AG20443 (cell line): Measurements from ENCODE around the gene MRPL46.

Experiments
- DNase-seq: peaks from one replicate; pipeline ENCODE4 v3.0.0; 2012; ENCODE audit warnings: low spot score, mixed read lengths

MRPL46 gene

DNA sequence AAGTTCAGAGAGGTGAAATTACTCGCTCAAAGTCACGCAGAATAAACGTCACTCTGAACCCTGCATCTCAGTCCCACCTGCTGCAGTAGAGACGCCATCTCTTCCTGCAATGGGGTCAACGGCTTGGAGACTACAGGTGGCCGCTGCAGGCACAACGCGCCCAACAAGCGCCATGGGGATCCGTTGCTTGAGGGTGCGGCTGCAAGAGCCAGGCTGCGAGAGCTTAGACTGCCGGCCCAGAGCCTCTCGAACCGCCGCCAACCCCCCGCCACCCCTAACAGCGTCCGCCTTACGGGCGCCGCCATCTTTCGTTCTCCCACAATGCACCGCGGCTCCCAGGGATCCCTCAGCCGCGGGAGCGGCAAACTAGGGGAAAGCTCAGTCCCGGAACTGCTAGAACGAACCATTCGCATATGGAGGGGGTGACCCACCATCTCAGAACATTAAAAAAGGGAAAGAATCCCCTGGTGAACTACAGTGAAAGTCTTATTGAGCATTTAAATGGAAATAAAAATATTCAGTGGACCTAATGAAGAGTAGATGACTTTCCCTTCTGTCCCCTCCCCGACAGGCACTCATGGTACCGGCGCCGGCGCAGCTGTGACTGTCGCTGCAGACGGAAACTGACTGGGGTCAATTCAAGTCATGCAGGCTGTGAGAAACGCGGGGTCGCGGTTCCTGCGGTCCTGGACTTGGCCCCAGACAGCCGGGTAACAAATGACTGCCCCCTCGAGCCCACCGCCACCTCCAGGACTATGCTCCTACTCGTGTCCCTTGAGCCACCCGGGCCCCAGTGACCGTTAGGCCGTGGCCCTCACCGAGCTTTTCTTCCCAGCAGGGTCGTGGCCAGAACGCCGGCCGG is at the start of gene MRPL46, which contains the start of gene MRPS11:
Gene MRPL46, minus strand, starts transcription at position 316 of the 862 bp plus-strand sequence. Its CDS starts 11 bp downstream, at position 305.
Gene MRPS11, plus strand, starts transcription at position 636 of the 862 bp plus-strand sequence. Its CDS starts 10 bp downstream, at position 646.
- DNase-seq = peak; percentile 96

DNA sequence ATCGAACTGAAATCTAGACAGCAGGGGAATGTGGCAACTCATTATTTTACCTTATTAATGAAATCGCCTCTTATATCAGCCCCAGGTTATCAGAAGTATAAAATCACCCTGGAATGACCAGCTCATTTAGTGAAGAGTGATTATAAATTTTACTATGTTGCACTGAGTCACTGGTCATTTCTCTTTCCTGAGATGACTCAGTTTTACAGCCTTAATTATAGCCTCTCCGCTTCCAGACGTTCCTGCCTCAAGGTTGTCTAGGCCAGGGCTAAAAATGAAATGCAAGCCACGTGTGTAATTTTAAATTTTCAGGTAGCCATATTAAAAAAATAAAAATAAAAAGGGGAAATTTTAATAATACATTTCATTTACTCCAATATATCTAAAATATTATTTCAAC is 46.0 kb upstream of the MRPL46 start:
- DNase-seq = peak; percentile 58

DNA sequence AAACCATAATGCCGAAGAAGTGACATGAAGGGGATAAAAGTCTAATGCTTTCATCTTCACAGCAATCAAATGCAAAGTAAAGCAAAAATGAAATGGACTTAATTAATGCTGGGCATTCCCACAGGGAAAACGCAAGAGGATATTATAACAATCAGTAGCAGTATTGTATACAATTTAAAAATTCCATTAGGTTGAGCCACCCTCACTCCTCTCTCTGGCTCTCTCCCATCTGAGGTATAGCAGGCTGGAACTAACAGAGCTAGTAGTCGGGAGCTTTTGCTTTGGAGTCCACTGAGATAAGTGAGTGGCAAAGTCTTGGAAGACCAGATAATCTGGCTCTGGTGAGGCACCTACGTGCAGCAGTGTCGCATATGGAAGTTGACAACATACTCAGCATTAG is 45.4 kb upstream of the MRPL46 start:
- DNase-seq = no peak

DNA sequence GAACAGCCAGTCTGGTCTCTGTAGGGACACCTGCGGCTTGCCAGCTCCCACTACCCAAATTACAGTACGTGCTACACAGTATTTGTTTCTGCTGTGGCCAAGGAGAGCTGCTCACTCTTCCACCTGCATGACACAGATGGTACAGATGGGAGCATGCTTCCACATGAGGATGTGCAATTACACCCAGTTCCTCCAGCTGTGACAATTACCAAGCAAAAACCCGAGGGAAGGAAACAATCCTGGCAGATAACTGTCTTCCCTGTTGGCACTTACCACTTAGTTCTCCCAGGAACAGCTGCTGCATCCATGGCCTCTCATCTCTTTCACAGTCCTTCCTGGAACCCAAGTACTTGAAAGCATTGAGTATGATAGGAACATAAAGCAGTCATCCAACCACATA is 44.9 kb upstream of the MRPL46 start:
- no peak for DNase-seq

DNA sequence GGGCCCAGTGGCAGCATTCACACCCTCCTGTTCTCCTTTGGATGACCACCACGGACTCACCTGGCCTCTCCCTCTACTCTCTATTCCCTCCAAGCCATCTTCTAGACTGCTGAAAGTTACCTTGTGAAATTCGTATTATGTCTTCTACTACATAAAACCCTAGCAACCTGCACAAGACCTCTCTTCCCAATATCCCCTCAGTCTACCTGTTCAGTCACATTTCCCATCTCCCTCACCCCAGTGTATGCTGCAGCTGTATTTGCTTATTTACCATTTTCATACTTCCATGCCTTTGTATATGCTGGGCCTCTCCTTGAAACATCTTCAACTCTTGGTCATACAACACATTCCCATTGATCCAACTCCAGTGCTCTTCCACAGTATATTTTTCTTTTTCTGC is 44.0 kb upstream of the MRPL46 start:
- no peak for DNase-seq

- DNase-seq = no peak
Observed at GRCh38 chr15:88509964-88510363, 42.8 kb upstream of the MRPL46 start.

- DNase-seq = no peak
Observed at GRCh38 chr15:88509321-88509720, 42.1 kb upstream of the MRPL46 start.

DNA sequence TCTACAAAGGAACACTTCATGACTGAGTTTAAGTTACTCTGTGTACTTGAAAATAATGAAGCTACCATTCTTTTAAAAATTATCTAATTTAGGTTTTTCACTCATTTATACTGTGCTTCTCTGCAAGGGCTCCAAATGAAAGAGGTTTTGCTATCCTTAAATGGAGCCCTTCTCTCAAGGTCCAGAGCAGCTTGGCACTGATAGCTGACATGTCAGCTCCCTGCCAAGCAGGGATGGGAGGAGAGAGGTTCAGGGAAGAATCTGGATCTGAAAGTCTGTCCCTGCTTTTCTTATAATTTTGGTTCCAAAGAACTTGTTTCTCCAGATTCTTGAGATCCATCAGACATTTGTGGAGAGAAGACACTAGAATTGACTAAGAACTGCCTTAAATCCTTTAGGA is 39.4 kb upstream of the MRPL46 start:
- no peak for DNase-seq

DNA sequence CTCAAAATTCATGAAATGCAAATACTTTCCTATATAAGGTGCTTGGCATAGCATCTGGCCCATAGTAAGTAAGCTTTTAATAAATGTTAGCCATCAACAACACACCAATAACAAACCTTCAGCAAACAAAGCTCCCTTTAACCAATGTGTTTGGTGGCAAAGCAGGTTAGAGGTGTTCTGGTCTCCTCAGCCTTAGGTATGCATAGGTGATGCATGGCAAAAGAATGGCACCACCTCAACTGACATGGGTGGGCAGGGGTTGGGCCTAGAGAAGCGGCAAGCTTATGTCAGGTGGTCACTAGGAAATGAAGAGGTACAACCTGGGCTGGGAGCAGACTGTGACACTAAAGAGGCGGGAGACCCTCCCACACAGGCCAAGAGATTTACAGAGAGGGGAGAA is 38.5 kb upstream of the MRPL46 start:
- no peak for DNase-seq

DNA sequence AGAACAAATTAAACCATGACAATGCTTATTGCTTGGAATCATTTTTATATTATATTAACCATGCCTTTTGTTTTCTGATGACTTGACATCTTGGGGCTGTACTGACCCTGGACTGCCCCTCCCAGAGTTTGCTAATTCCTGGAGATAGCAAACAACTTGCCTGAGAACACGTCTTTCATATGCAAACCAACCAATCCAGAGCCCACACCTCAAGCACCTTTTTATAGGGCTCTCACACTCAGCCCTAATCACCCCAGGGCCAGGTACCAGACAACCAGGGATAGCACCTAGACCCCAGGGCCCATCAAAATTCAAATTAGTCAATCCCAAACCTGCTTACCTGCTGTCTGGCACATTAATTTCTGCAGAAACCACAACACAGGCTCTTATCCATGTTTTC is 37.3 kb upstream of the MRPL46 start:
- DNase-seq = no peak

DNA sequence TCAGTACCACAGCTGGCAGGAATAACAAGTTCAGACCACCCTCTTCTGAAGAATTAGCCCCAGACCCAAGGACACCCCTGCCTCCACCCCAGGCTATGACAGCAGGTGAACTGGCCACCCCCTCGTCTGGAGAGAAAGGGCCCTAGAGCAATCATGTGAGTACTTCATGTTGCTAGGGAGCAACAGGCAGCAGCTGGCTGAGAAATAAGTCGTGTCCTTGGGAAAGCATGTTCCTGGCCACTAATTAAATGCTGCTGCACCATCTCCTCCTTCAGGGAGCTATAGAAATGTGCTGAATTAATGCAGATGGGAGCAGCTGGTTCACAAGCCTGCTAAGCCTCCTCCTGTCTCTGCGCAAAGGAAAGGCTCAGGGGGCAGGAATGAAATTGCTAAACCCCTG is 31.8 kb upstream of the MRPL46 start:
- DNase-seq = no peak

GRCh38 chr15:88497109-88497765 is 30.0 kb upstream of the MRPL46 start:
- DNase-seq = no peak

DNA sequence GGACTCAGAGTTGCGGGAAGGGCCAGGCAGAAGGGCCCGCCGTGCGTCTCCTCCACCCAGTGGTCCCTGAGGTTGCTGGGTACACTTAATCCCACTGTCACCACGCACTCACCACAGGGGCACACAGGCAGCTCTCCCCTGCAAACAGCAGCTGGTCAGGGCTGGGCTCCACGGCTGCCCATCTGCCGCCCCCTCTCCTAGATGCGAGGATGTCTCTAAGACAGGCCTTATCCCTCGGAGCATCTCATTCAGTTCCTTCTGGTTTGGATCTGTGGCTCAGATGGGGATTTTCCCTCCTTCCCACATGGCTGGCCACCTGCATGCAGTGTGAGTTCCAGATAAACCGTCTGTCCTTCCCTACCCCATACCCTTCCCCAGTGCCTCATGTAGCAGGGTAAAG is 26.7 kb upstream of the MRPL46 start:
- DNase-seq = no peak

DNA sequence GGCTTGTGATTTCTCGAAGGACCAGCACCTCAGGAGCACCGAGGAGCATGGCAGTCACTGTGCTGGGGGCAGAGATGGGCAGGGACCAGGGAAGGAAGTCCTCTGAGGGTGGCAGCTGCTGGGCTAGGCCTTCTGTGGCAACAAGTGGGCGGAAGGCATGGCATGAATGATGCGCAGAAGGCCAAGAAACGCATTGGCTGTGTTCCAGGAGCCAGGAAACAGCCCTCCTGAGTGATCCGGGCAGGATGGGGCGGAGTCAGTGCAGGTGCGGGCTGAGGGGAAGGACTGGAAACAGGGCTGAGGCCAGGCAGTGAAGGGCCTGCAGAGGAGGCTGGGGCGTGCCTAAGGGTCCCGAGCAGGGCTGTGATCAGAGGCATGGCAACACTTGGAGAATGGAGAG is 24.0 kb upstream of the MRPL46 start:
- no peak for DNase-seq

GRCh38 chr15:88490036-88490435 is 22.8 kb upstream of the MRPL46 start:
- DNase-seq = no peak

- no peak for DNase-seq
Observed at GRCh38 chr15:88489321-88489720, 22.1 kb upstream of the MRPL46 start.

GRCh38 chr15:88487796-88488523 is 20.8 kb upstream of the MRPL46 start:
- DNase-seq = no peak

- peak; percentile 60 for DNase-seq
Observed at GRCh38 chr15:88487178-88487795, 20.1 kb upstream of the MRPL46 start.

- peak; percentile 65 for DNase-seq
Observed at GRCh38 chr15:88484682-88485331, 17.6 kb upstream of the MRPL46 start.

DNA sequence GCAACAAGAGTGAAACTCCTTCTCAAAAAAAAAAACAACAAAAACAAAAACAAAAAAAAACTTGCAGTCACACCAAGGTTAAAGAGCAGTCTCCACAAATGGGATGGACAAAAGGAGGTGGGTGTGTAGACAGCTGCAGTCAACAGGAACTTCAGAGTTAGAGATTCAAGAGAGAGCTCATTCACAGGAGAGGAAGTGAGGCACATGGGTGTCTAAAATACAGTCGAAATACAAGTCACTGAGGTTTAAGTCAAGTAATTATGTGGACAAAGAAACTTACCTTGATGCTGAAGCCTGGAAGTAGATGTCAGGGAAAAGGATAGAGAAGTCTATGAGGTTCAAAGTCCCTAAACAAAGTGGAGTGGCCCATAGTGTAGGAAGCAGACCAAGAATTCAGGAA is 15.1 kb upstream of the MRPL46 start:
- DNase-seq = no peak

DNA sequence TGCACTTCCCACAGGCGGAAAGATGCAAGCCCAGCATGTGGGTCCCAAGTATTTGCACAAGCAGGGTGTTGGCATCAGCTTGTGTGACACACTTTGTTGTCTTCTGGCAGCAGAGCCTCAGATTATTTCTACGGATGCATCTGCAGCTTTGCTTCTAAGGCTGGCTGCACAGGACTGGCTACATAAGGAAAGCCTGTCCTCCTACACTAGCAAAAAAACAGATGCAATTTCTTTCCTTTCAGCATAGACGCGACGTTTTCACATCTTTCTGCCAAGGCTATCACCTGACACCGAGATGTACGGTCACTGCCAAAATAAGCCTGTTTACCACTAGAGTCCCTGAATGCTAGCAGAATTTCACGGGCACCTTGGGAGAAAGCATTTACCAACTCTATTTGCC is 13.8 kb upstream of the MRPL46 start:
- DNase-seq = no peak

DNA sequence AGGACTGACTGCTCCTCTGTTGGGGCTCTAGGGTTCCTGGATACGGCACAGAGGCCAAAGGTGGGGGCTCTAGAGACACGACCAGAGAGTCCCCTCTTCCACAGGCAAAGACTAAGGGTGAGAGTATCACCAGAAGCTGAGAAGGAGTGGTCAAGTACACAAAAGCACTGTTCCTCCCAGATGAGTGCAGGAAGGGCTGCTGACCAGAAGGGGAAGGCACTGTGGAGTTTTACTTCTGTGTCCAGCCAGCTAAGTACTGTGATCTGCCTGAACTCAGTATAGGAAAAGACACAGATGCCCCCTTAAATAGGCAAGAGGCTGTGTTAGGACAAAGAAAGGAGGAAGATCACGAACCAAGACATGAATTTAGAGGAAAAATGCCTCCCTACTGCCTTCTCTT is 12.0 kb upstream of the MRPL46 start:
- no peak for DNase-seq
